Liver (tissue), 3 donors: ENCODE data around the gene P4HB.

ENCODE experiments used
- CTCF ChIP-seq: fragments of 150-350 bp; IDR thresholded peaks from 2 replicates; pipeline ENCODE4 v1.5.1; 2017; ENCODE audit warnings: improper control_type of control experiment, low read depth, low read length; ENCODE audit not compliant: missing input control
- FOXA1 ChIP-seq: IDR thresholded peaks from 2 replicates; pipeline ENCODE4 v1.6.1; 2016; ENCODE audit warnings: antibody characterized with exemption
- JUND ChIP-seq, 2 donors: IDR thresholded peaks; 2 replicates each; pipeline ENCODE4 v1.6.1; 2016; ENCODE audit warnings: antibody characterized with exemption in 2 of 2
- SP1 ChIP-seq: IDR thresholded peaks from 2 replicates; pipeline ENCODE4 v1.6.1; 2018; ENCODE audit warnings: antibody characterized with exemption, mild to moderate bottlenecking
- donor health status: healthy.
- donor health status: healthy.

- TF ChIP-seq JUND (IDR thresholded peaks at IDR 0.05) (no peak), CTCF (no peak), SP1 (no peak), FOXA1 (no peak)
These were observed 43.7 kb upstream of the P4HB start for GRCh38 chr17:81903896-81904599.
